Rectal smooth muscle tissue (tissue), 1 donor: ENCODE results near the gene C9orf153.
"Not testable (repeated sequence)": the region's sequence is repeated elsewhere in the genome, so short reads cannot be mapped to it uniquely, and the experiment has no call there.

Experiments
- H3K27ac ChIP-seq: one replicate; pipeline ENCODE4 v1.7.0; 2013; ENCODE audit warnings: low read depth, low read length, inconsistent platforms
- H3K27me3 ChIP-seq: one replicate; pipeline ENCODE4 v1.7.0; 2013; ENCODE audit warnings: low read length; ENCODE audit not compliant: control insufficient read depth, insufficient read depth
- H3K36me3 ChIP-seq: one replicate; pipeline ENCODE4 v1.7.0; 2013; ENCODE audit warnings: low read length; ENCODE audit not compliant: control insufficient read depth, insufficient read depth
- H3K4me1 ChIP-seq: one replicate; pipeline ENCODE4 v1.7.0; 2013; ENCODE audit warnings: low read length; ENCODE audit not compliant: control insufficient read depth, insufficient read depth
- H3K4me3 ChIP-seq: one replicate; pipeline ENCODE4 v1.7.0; 2013; ENCODE audit warnings: low read length
- H3K9ac ChIP-seq: one replicate; pipeline ENCODE4 v1.7.0; 2013; ENCODE audit warnings: low read length

The C9orf153 gene

DNA sequence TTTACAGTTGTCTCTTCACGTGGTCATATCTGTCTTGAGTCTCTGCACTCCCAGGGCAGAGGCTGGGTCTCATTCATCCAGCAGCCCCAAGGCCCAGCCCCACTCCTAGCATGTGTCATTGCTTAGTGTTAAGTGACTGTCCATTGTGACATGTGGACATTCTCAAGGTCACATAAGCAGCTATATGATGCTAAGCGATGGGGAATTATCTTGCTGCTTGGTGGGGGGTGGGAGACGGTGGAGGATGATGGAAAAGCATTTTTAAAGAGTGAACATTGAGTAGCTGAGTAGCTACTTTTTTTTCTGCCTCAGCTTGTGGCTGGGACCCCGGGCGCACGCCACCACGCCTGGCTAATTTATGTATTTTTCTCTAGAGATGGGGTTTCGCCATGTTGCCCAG is at the start of gene C9orf153:
Gene C9orf153, minus strand, starts transcription at position 101 of the 400 bp plus-strand sequence. CDS start 30,054 bp downstream, outside the sequence.
- H3K9ac ChIP-seq, result no peak within 1 kb of the TSS
- H3K27me3 ChIP-seq, result no peaks in the 10 kb centered on the region
- H3K4me1 ChIP-seq, result no peaks in the 10 kb centered on the region
- H3K27ac ChIP-seq, result no peak within 1 kb of the TSS
- H3K4me3 ChIP-seq, result no peak within 1 kb of the TSS
- H3K36me3 ChIP-seq, result peaks cover 8% of the 10 kb centered on the region

DNA sequence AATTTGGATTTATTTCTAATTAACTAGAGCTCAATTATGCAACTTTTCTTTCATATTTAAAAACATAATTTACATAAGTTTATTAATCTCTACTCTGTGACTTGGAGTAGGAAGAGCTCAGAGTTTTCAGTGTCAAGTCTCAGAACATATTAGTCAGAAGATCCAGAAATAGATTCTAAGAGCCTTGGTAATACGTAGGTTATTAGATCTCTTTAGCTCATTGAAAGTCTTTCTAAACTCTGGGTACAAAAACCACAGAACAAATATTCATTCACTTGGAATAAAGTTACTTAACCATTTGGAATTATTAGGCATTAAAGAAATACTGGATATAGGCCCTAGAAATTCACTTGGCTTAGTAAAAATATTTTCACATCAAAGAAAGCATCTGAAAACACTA is 49.2 kb upstream of the C9orf153 start:
- no peak overlapping the region for H3K9ac ChIP-seq
- H3K27me3 ChIP-seq, result no peaks in the 10 kb centered on the region
- no peak overlapping the region for H3K4me3 ChIP-seq
- no peak overlapping the region for H3K27ac ChIP-seq
- H3K36me3 ChIP-seq, result peaks cover 21% of the 10 kb centered on the region
- H3K4me1 ChIP-seq, result no peaks in the 10 kb centered on the region

- Histone ChIP-seq H3K27me3 (no peaks in the 10 kb centered on the region), H3K36me3 (peaks cover 25% of the 10 kb centered on the region), H3K27ac (no peak overlapping the region), H3K4me3 (no peak overlapping the region), H3K4me1 (no peaks in the 10 kb centered on the region), H3K9ac (no peak overlapping the region)
Measured at GRCh38 chr9:86304236-86304730, 44.8 kb upstream of the C9orf153 start.

GRCh38 chr9:86303316-86303975 is 44.0 kb upstream of the C9orf153 start:
- H3K36me3 ChIP-seq, result peaks cover 30% of the 10 kb centered on the region
- H3K4me1 ChIP-seq, result no peaks in the 10 kb centered on the region
- H3K27ac ChIP-seq, result no peak overlapping the region
- H3K4me3 ChIP-seq, result no peak overlapping the region
- no peaks in the 10 kb centered on the region for H3K27me3 ChIP-seq
- no peak overlapping the region for H3K9ac ChIP-seq

- Histone ChIP-seq H3K4me3 (no peak overlapping the region), H3K27ac (no peak overlapping the region)
Measured at GRCh38 chr9:86301686-86302085, 42.2 kb upstream of the C9orf153 start.

GRCh38 chr9:86300701-86301100 is 41.2 kb upstream of the C9orf153 start:
- Histone ChIP-seq H3K4me1 (no peaks in the 10 kb centered on the region), H3K36me3 (peaks cover 29% of the 10 kb centered on the region), H3K9ac (no peak overlapping the region), H3K4me3 (no peak overlapping the region), H3K27me3 (no peaks in the 10 kb centered on the region), H3K27ac (no peak overlapping the region)

More at GRCh38 chr9:86301686-86302085, 42.2 kb upstream of the C9orf153 start:
- Histone ChIP-seq H3K36me3 (peaks cover 30% of the 10 kb centered on the region), H3K27me3 (no peaks in the 10 kb centered on the region), H3K9ac (no peak overlapping the region), H3K4me1 (no peaks in the 10 kb centered on the region)

DNA sequence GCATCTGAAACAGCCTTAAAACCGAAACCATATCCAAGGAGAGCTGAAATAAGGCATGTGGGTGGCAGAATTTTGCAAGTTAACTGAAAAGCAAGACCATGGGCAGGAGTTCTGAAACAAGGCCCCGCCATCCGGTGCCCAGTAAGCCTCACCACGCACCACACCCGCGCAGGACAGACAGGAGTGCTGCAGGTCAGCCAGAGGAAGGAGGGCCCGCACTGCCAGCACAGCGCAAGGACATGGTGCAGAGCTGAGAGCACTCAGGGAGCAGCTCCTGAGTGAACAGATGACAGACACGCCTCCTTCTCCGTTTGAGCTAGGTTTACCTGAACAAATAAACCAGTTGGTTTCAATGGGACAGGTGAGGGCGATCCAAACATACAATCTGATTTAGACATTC is 39.4 kb upstream of the C9orf153 start:
- H3K9ac ChIP-seq, result no peak overlapping the region
- H3K4me3 ChIP-seq, result no peak overlapping the region
- no peaks in the 10 kb centered on the region for H3K4me1 ChIP-seq
- no peak overlapping the region for H3K27ac ChIP-seq
- peaks cover 24% of the 10 kb centered on the region for H3K36me3 ChIP-seq
- H3K27me3 ChIP-seq, result no peaks in the 10 kb centered on the region

GRCh38 chr9:86290341-86290740 is 30.9 kb upstream of the C9orf153 start:
- H3K27me3 ChIP-seq, H3K4me3 ChIP-seq, H3K4me1 ChIP-seq, H3K27ac ChIP-seq, H3K36me3 ChIP-seq, H3K9ac ChIP-seq: not testable (repeated sequence)

DNA sequence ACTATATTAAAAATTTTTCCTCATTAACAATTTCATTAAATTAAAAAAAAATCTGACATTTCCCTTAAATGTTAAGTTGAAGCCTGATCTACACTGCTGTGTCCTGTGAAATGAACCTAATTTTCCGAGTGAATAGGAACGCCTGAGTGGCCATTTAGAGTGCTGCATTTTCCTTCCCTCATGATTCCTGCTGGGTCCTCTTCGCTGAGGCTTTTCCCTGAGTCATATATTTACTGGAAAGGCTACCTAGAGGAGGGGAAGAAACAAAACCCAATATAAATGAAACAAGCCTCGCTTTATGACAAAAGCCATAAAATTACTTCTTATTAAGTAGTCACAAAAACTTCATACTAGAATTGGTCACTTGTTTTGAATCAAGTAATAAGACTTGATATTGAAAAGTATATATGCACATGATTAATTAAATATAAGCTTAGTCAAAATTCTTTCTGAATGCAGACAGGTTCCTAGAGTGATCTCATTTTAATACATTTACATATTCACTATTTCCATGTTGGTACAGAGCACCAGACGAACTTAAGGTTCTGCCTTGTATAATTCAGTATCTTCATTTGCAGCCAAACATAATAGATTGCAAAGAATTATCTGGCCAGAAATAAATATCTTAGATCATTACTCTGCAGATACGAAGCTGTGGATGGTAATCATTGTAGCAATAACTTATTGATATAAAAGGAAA is 29.2 kb upstream of the C9orf153 start:
- Histone ChIP-seq H3K4me3 (no peak overlapping the region), H3K9ac (no peak overlapping the region), H3K27ac (no peak overlapping the region), H3K36me3 (no peaks in the 10 kb centered on the region), H3K4me1 (no peaks in the 10 kb centered on the region), H3K27me3 (no peaks in the 10 kb centered on the region)

GRCh38 chr9:86287013-86287412 is 27.6 kb upstream of the C9orf153 start:
- no peak overlapping the region for H3K9ac ChIP-seq
- peaks cover 3% of the 10 kb centered on the region for H3K4me1 ChIP-seq
- no peak overlapping the region for H3K27ac ChIP-seq
- peaks cover 3% of the 10 kb centered on the region for H3K36me3 ChIP-seq
- no peak overlapping the region for H3K4me3 ChIP-seq
- no peaks in the 10 kb centered on the region for H3K27me3 ChIP-seq

DNA sequence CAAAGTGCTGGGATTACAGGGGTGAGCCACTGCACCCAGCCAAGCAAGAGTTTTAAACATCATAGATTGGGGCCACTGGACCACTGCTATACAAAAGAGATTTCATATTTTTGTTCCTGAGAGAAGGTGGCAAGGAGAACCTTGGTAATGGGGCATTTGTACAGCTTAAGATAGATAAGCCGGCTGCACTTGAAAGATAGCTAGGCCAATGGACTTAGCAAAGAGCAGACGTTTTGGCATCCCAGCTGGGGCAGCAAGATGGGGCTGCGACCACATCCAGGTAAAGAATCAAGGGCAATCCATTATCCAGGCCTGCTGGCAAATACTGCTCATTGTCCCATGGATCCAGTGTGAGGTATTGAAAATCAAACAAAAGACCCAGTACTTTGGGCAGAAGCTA is 26.8 kb upstream of the C9orf153 start:
- Histone ChIP-seq H3K4me3 (no peak overlapping the region), H3K27me3 (no peaks in the 10 kb centered on the region), H3K9ac (no peak overlapping the region), H3K36me3 (peaks cover 3% of the 10 kb centered on the region), H3K27ac (no peak overlapping the region), H3K4me1 (peaks cover 3% of the 10 kb centered on the region)

- H3K36me3 ChIP-seq, result peaks cover 3% of the 10 kb centered on the region
- no peaks in the 10 kb centered on the region for H3K27me3 ChIP-seq
- H3K4me1 ChIP-seq, result peaks cover 11% of the 10 kb centered on the region
- no peak overlapping the region for H3K27ac ChIP-seq
- no peak overlapping the region for H3K9ac ChIP-seq
- no peak overlapping the region for H3K4me3 ChIP-seq
Measured at GRCh38 chr9:86285261-86285660, 25.8 kb upstream of the C9orf153 start.
